ENCODE data around the gene COL25A1.
A peak's percentile ranks its signal among the peaks of the same experiment; 100 is the strongest.

Gene COL25A1

GRCh38 chr4:108766058-108766457 lies 536.4 kb downstream of the COL25A1 start:
- no peak for DNase-seq (ENCODE audit: low spot score)
- in situ Hi-C loops (cut with MboI; ENCODE audit: low sequenced_read_pairs, unreplicated experiment) = no loop called here
- TF ChIP-seq CTCF (IDR thresholded peaks at IDR 0.05; ENCODE audit: borderline replicate concordance, control extremely low read depth, extremely low read depth, insufficient read depth, missing control alignments) = no peak

GRCh38 chr4:108763986-108764385 lies 538.5 kb downstream of the COL25A1 start:
- DNase-seq (ENCODE audit: low spot score) = no peak
- TF ChIP-seq CTCF (IDR thresholded peaks at IDR 0.05; ENCODE audit: borderline replicate concordance, control extremely low read depth, extremely low read depth, insufficient read depth, missing control alignments) = no peak
- in situ Hi-C loops (cut with MboI; ENCODE audit: low sequenced_read_pairs, unreplicated experiment) = no loop called here

GRCh38 chr4:108763226-108763593 lies 539.2 kb downstream of the COL25A1 start:
- TF ChIP-seq CTCF (IDR thresholded peaks at IDR 0.05; ENCODE audit: borderline replicate concordance, control extremely low read depth, extremely low read depth, insufficient read depth, missing control alignments) = no peak
- in situ Hi-C loops (cut with MboI; ENCODE audit: low sequenced_read_pairs, unreplicated experiment) = no loop called here
- no peak for DNase-seq (ENCODE audit: low spot score)

- DNase-seq (ENCODE audit: low spot score) = peak; percentile 27
- TF ChIP-seq CTCF (IDR thresholded peaks at IDR 0.05; ENCODE audit: borderline replicate concordance, control extremely low read depth, extremely low read depth, insufficient read depth, missing control alignments) = no peak
- in situ Hi-C loops (cut with MboI; ENCODE audit: low sequenced_read_pairs, unreplicated experiment) = no loop called here
Measured at GRCh38 chr4:108762559-108763225, 539.8 kb downstream of the COL25A1 start, which contains the start of gene ETNPPL. Gene ETNPPL, minus strand, starts transcription at chr4:108763053. Its CDS starts 155 bp downstream, at chr4:108762898.

Measured in GM13976 (cell line).